ENCODE data around the gene CTBP1. TPM values are rescaled to one million over a fixed set of nuclear protein-coding genes. Genes with fewer than 3 reads are reported as not detected.
"Not testable (repeated sequence)": the region's sequence is repeated elsewhere in the genome, so short reads cannot be mapped to it uniquely, and the experiment has no call there.

The CTBP1 gene
- total and polyA plus RNA-seq, 2 experiments from 2014 or later = 40.1 to 160 TPM

DNA sequence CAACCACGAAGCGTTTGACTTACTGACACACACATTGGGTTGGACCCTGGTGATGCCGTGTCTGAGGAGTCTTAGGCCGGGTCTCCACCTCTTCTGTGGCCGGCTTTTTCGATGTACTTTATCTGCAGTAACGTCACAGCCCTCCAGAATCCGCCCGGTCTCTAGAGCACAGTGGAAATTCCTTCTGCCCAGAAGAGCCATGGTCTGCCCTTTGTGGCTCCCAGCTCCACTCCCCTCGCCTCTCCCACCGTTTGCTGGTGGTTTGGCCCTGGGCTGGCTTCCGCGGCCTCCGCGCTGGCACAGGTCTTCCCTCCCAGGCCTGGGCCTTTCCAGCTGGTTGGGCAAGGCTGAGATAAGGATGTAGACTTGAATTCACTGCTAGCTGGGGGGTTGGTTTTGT, 45.1 kb upstream of the CTBP1 start:
- in situ Hi-C loops (cut with MboI) = no loop called here
- peaks cover 4% of the 10 kb centered on the region; the same call in 1 of the 2 replicates for H4K20me1 ChIP-seq (ENCODE audit: insufficient read depth)

DNA sequence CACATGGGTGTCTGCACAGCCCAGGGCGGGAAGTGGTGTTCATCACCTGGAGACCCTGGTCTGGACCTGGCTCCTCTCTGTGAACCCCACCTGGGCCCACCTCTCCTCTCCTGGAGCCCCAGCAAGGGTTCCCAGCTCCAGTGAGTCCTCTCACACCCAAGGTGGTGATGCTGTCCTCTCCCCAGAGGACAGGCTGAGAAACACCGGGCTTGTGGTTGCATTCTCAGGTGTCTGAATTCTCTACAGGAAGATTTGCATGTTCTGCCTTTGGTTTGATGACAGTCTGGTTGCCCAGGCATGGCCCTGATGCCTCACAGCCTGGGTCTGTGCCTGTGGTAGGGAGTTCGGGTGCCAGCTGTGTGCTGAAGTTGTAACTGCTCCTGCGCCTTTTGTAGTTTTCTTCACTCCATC, 44.6 kb upstream of the CTBP1 start:
- H2AFZ ChIP-seq = no peak overlapping the region
- H3F3A ChIP-seq (ENCODE audit: insufficient read depth) = peaks cover 4% of the 10 kb centered on the region; the same call in 1 of the 2 replicates
- no peak for DNase-seq
- H4K20me1 ChIP-seq (ENCODE audit: insufficient read depth) = peaks cover 4% of the 10 kb centered on the region; the same call in 1 of the 2 replicates
- 77 to 83% methylated on average over 4 of the region's 4 CpGs for WGBS, 2 experiments (ENCODE audit: low coverage in 1 of 2, low lambda C conversion rate in 2 of 2, missing lambda C conversion rate in 2 of 2)
- H3K4me3 ChIP-seq = no peak overlapping the region
- peaks cover 15% of the 10 kb centered on the region; the same call in 1 of the 2 replicates for H3K4me1 ChIP-seq (ENCODE audit: insufficient read depth)
- no peaks in the 10 kb centered on the region for H3K9me2 ChIP-seq (ENCODE audit: insufficient read depth)
- in situ Hi-C loops (cut with MboI) = no loop called here
- H3K36me3 ChIP-seq (ENCODE audit: low read depth) = no peaks in the 10 kb centered on the region
- no peaks in the 10 kb centered on the region for H3K27me3 ChIP-seq (replicated peaks; ENCODE audit: insufficient read depth)
- no peak overlapping the region for H3K4me2 ChIP-seq (ENCODE audit: unreplicated experiment)
- H3K9ac ChIP-seq = no peak overlapping the region
- H3K9me3 ChIP-seq (ENCODE audit: low read depth) = no peaks in the 10 kb centered on the region
- TF ChIP-seq EZH2 (IDR thresholded peaks at IDR 0.05; ENCODE audit: insufficient read depth, poor library complexity, severe bottlenecking) = no peak
- no peak for TF ChIP-seq EZH2phosphoT487 (IDR thresholded peaks at IDR 0.05; ENCODE audit: insufficient read depth, low read depth)
- no peak overlapping the region for H3K27ac ChIP-seq
- peaks cover 80% of the 10 kb centered on the region for H3K79me2 ChIP-seq (ENCODE audit: insufficient read depth)

More for the DNA sequence above, 45.1 kb upstream of the CTBP1 start:
- TF ChIP-seq EZH2 (IDR thresholded peaks at IDR 0.05; ENCODE audit: insufficient read depth, poor library complexity, severe bottlenecking) (no peak), EZH2phosphoT487 (IDR thresholded peaks at IDR 0.05; ENCODE audit: insufficient read depth, low read depth) (no peak)
- H3K9me3 ChIP-seq (ENCODE audit: low read depth) = no peaks in the 10 kb centered on the region
- no peak overlapping the region for H3K4me2 ChIP-seq (ENCODE audit: unreplicated experiment)
- peaks cover 15% of the 10 kb centered on the region; the same call in 1 of the 2 replicates for H3K4me1 ChIP-seq (ENCODE audit: insufficient read depth)
- no peak for DNase-seq
- H3K27me3 ChIP-seq (replicated peaks; ENCODE audit: insufficient read depth) = no peaks in the 10 kb centered on the region
- H3K27ac ChIP-seq = no peak overlapping the region
- no peaks in the 10 kb centered on the region for H3K9me2 ChIP-seq (ENCODE audit: insufficient read depth)
- WGBS, 2 experiments (ENCODE audit: low coverage in 1 of 2, low lambda C conversion rate in 2 of 2, missing lambda C conversion rate in 2 of 2) = 69 to 73% methylated on average over 15 of the region's 15 CpGs
- no peaks in the 10 kb centered on the region; the same call in 1 of the 2 replicates for H3F3A ChIP-seq (ENCODE audit: insufficient read depth)
- H2AFZ ChIP-seq = no peak overlapping the region
- H3K4me3 ChIP-seq = no peak overlapping the region
- H3K79me2 ChIP-seq (ENCODE audit: insufficient read depth) = peaks cover 85% of the 10 kb centered on the region
- H3K9ac ChIP-seq = no peak overlapping the region
- H3K36me3 ChIP-seq (ENCODE audit: low read depth) = no peaks in the 10 kb centered on the region

DNA sequence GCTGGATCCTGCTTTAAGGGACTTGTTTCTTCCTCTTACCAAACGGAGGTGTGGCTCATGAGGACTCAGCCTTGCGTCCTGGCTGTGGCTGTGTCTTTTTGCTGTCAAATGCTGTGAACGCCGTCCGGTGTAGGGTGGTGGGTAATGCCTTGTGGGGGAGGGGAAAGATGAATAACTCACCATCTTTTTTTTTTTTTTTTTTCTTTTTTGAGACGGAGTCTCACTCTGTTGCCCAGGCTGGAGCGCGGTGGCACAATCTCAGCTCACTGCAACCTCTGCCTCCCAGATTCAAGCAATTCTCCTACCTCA, 43.7 kb upstream of the CTBP1 start:
- in situ Hi-C loops (cut with MboI); H2AFZ ChIP-seq: not testable (repeated sequence)

GRCh38 chr4:1291996-1292702, 43.2 kb upstream of the CTBP1 start:
- in situ Hi-C loops (cut with MboI) = no loop called here
- WGBS, 2 experiments (ENCODE audit: low coverage in 1 of 2, low lambda C conversion rate in 2 of 2, missing lambda C conversion rate in 2 of 2) = 57 to 66% methylated on average over 11 of the region's 11 CpGs

More for the DNA sequence above, 43.7 kb upstream of the CTBP1 start:
- H4K20me1 ChIP-seq (ENCODE audit: insufficient read depth); H3K27me3 ChIP-seq (replicated peaks; ENCODE audit: insufficient read depth); H3K9ac ChIP-seq; H3K9me3 ChIP-seq (ENCODE audit: low read depth); H3K4me2 ChIP-seq (ENCODE audit: unreplicated experiment); H3K36me3 ChIP-seq (ENCODE audit: low read depth); H3K9me2 ChIP-seq (ENCODE audit: insufficient read depth); H3K27ac ChIP-seq; H3K4me3 ChIP-seq; H3F3A ChIP-seq (ENCODE audit: insufficient read depth): not testable (repeated sequence)
- Histone ChIP-seq H3K4me1 (ENCODE audit: insufficient read depth) (peaks cover 15% of the 10 kb centered on the region; the same call in 1 of the 2 replicates), H3K79me2 (ENCODE audit: insufficient read depth) (peaks cover 71% of the 10 kb centered on the region)
- WGBS, 2 experiments (ENCODE audit: low coverage in 1 of 2, low lambda C conversion rate in 2 of 2, missing lambda C conversion rate in 2 of 2) = 94% methylated on average over 5 to 8 of the region's 8 CpGs
- DNase-seq = peak; percentile 19

More at GRCh38 chr4:1291996-1292702, 43.2 kb upstream of the CTBP1 start:
- Histone ChIP-seq H3K27me3 (replicated peaks; ENCODE audit: insufficient read depth) (no peaks in the 10 kb centered on the region), H3K36me3 (ENCODE audit: low read depth) (no peaks in the 10 kb centered on the region), H4K20me1 (ENCODE audit: insufficient read depth) (peaks cover 4% of the 10 kb centered on the region; the same call in 1 of the 2 replicates), H3K9ac (peak overlapping the region; percentile 84; the same call in 1 of the 2 replicates), H3K4me3 (peak overlapping the region; percentile 83), H3K4me2 (ENCODE audit: unreplicated experiment) (peak overlapping the region; percentile 94), H2AFZ (no peak overlapping the region), H3K9me3 (ENCODE audit: low read depth) (no peaks in the 10 kb centered on the region), H3F3A (ENCODE audit: insufficient read depth) (peaks cover 6% of the 10 kb centered on the region; the same call in 1 of the 2 replicates), H3K27ac (0 out of 2 replicates have a peak overlapping the region, but pooled peaks have one; percentile 74), H3K79me2 (ENCODE audit: insufficient read depth) (peaks cover 66% of the 10 kb centered on the region), H3K9me2 (ENCODE audit: insufficient read depth) (no peaks in the 10 kb centered on the region), H3K4me1 (ENCODE audit: insufficient read depth) (peaks cover 15% of the 10 kb centered on the region; the same call in 1 of the 2 replicates)
- TF ChIP-seq EZH2 (IDR thresholded peaks at IDR 0.05; ENCODE audit: insufficient read depth, poor library complexity, severe bottlenecking) = no peak
- no peak for TF ChIP-seq EZH2phosphoT487 (IDR thresholded peaks at IDR 0.05; ENCODE audit: insufficient read depth, low read depth)
- no peak for DNase-seq

Measured in GM23248 (cell line).